Vagina (tissue), 2 donors: ENCODE measurements around the gene PSD2. TPM values are rescaled to one million over a fixed set of nuclear protein-coding genes. Genes with fewer than 3 reads are reported as not detected.

ENCODE experiments used
- DNase-seq, 2 donors: peaks; one replicate each; pipeline ENCODE4 v3.0.0-alpha.2; 2017; ENCODE audit errors: extremely low spot score in 2 of 2
- H3K27ac ChIP-seq: fragments of 200-600 bp; sonication (generic); one replicate; pipeline ENCODE4 v1.5.1; 2019
- H3K27me3 ChIP-seq: fragments of 200-600 bp; sonication (generic); one replicate; pipeline ENCODE4 v1.5.1; 2019
- H3K36me3 ChIP-seq, 2 donors: fragments of 200-600 bp; sonication (generic); one replicate each; pipeline ENCODE4 v1.5.1; 2017 to 2019
- H3K4me1 ChIP-seq: fragments of 200-600 bp; sonication (generic); one replicate; pipeline ENCODE4 v1.5.1; 2019
- H3K4me3 ChIP-seq, 2 donors: fragments of 200-600 bp; sonication (generic); 1 replicate in 1 of 2; 2 replicates in 1 of 2; pipeline ENCODE4 v1.5.1; 2016 to 2019
- H3K9me3 ChIP-seq: fragments of 200-600 bp; sonication (generic); one replicate; pipeline ENCODE4 v1.5.1; 2019
- POLR2A ChIP-seq, 2 donors: fragments of 450-650 bp; IDR thresholded peaks; one replicate each; pipeline ENCODE4 v1.6.1; 2017; ENCODE audit warnings: antibody characterized with exemption in 2 of 2, mild to moderate bottlenecking in 2 of 2, moderate library complexity in 2 of 2
- POLR2AphosphoS5 ChIP-seq, 2 donors: sonication (generic); formaldehyde crosslinking; IDR thresholded peaks; one replicate each; pipeline ENCODE4 v1.9.0; 2017; ENCODE audit warnings: antibody characterized with exemption in 2 of 2, mild to moderate bottlenecking in 2 of 2, low read depth in 1 of 2; ENCODE audit not compliant: insufficient read depth in 1 of 2
- intact Hi-C: fragments of 100-400 bp; cut with DNase I; formaldehyde crosslinking; loops from one replicate; pipeline ENCODE4 v1.15.1; 2023
- total RNA-seq: library from RNA; depleted of rRNA; stranded (reverse); fragments of >200 nt; gene quantifications from one replicate; pipeline ENCODE4 v1.2.3, GENCODE V29; 2016
- TF ChIP-seq, protein P1 (sequence below), 3 experiments: fragments of 450-650 bp in 2 of 3; fragments of 200-600 bp in 1 of 3; sonication (generic) in 1 of 3; IDR thresholded peaks; one replicate each; pipeline ENCODE4 v1.5.1; 2017 to 2019; ENCODE audit warnings: antibody characterized with exemption in 3 of 3, mild to moderate bottlenecking in 2 of 3, moderate library complexity in 2 of 3

PSD2 gene
- total RNA-seq, 1 donor from 2014 or later, result 0.25 TPM

DNA sequence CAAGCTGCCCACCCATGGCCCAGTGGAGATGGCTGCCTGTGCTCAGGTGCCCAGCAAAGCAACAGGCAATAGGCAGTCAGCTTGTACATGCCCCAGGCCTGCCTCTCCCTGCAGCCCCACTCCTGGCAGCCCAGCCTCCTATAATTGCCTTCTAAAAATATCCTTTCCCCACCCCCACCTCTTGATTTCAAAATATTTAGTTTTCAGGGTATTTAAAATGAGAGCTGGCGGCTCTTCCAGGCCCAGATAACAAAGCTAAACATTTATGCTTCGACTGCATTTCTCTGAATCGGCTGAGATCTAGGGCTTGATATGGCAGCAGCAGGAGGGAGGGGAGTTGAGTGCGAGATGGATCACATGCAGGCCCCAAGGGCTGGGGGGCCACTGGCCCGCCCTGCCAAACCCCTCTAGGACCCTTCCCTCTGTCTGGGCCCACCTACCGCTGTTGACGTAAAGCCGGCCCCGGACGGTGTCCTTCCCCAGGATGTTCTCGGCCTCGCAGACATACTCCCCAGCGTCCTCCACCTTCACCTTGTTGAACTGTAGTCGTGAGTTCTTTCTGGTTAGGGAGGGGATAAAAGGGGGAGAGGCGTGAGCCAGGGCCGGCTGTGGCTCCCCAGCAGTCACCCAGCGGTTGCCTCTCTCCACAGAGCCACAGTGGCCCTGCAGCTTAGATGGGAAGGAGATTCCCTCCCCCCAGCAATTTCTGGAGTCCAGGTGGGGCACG is 85.0 kb downstream of the PSD2 start:
- H3K27me3 ChIP-seq, result no peaks in the 10 kb centered on the region
- TF ChIP-seq POLR2A (IDR thresholded peaks at IDR 0.05) (no peak), POLR2AphosphoS5 (IDR thresholded peaks at IDR 0.05; ENCODE audit: insufficient read depth in 1 of 2, low read depth in 1 of 2) (no peak)
- TF ChIP-seq, protein P1, sequence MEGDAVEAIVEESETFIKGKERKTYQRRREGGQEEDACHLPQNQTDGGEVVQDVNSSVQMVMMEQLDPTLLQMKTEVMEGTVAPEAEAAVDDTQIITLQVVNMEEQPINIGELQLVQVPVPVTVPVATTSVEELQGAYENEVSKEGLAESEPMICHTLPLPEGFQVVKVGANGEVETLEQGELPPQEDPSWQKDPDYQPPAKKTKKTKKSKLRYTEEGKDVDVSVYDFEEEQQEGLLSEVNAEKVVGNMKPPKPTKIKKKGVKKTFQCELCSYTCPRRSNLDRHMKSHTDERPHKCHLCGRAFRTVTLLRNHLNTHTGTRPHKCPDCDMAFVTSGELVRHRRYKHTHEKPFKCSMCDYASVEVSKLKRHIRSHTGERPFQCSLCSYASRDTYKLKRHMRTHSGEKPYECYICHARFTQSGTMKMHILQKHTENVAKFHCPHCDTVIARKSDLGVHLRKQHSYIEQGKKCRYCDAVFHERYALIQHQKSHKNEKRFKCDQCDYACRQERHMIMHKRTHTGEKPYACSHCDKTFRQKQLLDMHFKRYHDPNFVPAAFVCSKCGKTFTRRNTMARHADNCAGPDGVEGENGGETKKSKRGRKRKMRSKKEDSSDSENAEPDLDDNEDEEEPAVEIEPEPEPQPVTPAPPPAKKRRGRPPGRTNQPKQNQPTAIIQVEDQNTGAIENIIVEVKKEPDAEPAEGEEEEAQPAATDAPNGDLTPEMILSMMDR (IDR thresholded peaks at IDR 0.05), result no peak
- no peaks in the 10 kb centered on the region for H3K36me3 ChIP-seq
- H3K4me3 ChIP-seq, result no peak overlapping the region
- no peak for DNase-seq
- no peaks in the 10 kb centered on the region for H3K9me3 ChIP-seq
- intact Hi-C loops, result no loop called here
- peaks cover 47% of the 10 kb centered on the region for H3K4me1 ChIP-seq
- no peak overlapping the region for H3K27ac ChIP-seq

DNA sequence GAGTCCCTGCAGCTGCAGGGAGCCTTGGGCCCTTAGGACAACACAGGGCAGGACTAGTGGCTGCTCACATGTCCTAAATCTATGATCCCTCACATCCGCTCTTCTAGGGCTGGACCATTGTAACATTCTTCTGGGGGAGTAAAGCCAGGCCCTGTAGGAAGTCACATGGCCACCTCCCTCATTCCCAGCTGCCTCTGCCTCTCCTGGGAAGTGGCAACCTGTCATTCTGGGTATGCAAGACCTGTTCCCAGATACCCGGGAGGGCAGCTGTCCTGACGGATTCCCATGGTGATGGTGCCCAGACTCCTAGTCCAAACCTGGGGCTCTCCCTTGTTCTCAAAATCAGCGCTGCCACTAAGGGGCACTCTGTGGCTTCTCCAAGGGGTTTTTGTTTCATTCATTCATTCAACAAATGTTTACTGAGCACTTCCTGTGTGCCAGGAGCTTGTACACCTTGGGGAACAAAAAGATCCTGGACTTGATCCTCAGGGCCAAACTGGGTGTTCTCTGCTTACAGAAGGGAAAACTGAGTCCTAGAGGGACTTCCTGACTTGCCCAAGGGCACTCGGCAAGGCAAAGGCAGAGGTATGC is 85.6 kb downstream of the PSD2 start:
- DNase-seq, result no peak
- TF ChIP-seq POLR2AphosphoS5 (IDR thresholded peaks at IDR 0.05; ENCODE audit: insufficient read depth in 1 of 2, low read depth in 1 of 2), result no peak
- TF ChIP-seq, protein P1 (IDR thresholded peaks at IDR 0.05), result no peak
- no peak for TF ChIP-seq POLR2A (IDR thresholded peaks at IDR 0.05)
- H3K4me1 ChIP-seq, result peaks cover 47% of the 10 kb centered on the region
- no peaks in the 10 kb centered on the region for H3K9me3 ChIP-seq
- H3K36me3 ChIP-seq, result peaks cover 0 to 4% of the 10 kb centered on the region in 2 donors
- H3K4me3 ChIP-seq, result no peak overlapping the region
- H3K27me3 ChIP-seq, result no peaks in the 10 kb centered on the region
- intact Hi-C loops, result no loop called here
- H3K27ac ChIP-seq, result no peak overlapping the region

DNA sequence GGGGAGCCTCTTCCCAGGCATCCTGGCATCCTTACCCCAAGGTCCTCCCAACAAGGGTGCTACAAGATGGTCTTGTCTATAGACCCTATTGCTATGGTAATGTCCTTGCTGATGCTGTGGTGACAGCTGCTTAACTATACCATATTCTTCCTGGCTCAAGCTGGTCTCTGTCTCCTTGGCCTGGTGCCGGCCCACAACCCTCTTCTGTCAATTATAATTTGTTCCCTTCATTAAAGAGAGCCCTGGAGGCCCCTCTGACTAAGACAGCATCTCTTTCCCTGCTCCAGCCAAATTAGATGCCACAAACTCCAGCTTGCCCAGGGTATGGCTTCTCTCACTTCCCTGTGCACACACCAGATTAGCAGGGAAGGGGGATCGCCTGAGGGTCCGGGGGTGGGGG is 86.7 kb downstream of the PSD2 start:
- TF ChIP-seq, protein P1 (IDR thresholded peaks at IDR 0.05), result no peak
- TF ChIP-seq POLR2AphosphoS5 (IDR thresholded peaks at IDR 0.05; ENCODE audit: insufficient read depth in 1 of 2, low read depth in 1 of 2), result no peak
- TF ChIP-seq POLR2A (IDR thresholded peaks at IDR 0.05), result no peak
- H3K27me3 ChIP-seq, result no peaks in the 10 kb centered on the region
- intact Hi-C loops, result no loop called here
- H3K4me3 ChIP-seq, result no peak overlapping the region
- peaks cover 0 to 13% of the 10 kb centered on the region in 2 donors for H3K36me3 ChIP-seq
- peaks cover 45% of the 10 kb centered on the region for H3K4me1 ChIP-seq
- H3K27ac ChIP-seq, result peak overlapping the region; percentile 60
- no peak for DNase-seq
- no peaks in the 10 kb centered on the region for H3K9me3 ChIP-seq

DNA sequence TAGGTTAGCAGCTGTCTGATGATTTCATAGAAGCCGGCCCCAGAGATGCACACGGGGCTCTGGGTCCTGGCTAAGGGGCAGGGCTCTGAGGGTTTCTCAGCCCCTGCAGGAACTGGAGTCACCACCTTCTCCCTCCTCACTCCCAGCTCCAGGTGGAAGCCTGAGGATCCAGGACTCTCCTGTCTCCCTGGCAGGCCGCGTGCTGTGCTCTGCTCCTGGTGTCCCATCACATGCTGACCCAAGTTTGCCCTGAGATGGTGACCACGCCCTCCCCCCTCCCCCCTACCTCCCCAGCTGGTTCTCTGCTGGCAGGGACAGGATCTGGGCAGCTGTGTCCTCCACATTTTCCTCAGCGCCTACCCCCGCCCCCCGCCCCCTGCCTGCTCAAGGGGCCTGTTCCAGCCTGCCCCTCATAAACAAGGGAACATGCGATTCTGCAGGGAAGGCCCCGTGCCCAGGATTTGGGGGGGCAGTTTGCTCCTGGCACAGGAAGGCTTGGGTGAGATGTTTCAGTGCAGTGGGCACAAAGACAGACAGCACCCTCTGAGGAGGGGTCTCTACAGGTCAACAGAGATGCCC is 87.4 kb downstream of the PSD2 start:
- TF ChIP-seq, protein P1 (IDR thresholded peaks at IDR 0.05), result no peak
- TF ChIP-seq POLR2A (IDR thresholded peaks at IDR 0.05) (no peak), POLR2AphosphoS5 (IDR thresholded peaks at IDR 0.05; ENCODE audit: insufficient read depth in 1 of 2, low read depth in 1 of 2) (no peak)
- Histone ChIP-seq H3K27ac (peak overlapping the region; percentile 60), H3K36me3 (peaks cover 0 to 13% of the 10 kb centered on the region in 2 donors), H3K27me3 (no peaks in the 10 kb centered on the region), H3K4me1 (peaks cover 38% of the 10 kb centered on the region), H3K9me3 (no peaks in the 10 kb centered on the region), H3K4me3 (no peak overlapping the region)
- DNase-seq, result no peak
- intact Hi-C loops, result no loop called here

DNA sequence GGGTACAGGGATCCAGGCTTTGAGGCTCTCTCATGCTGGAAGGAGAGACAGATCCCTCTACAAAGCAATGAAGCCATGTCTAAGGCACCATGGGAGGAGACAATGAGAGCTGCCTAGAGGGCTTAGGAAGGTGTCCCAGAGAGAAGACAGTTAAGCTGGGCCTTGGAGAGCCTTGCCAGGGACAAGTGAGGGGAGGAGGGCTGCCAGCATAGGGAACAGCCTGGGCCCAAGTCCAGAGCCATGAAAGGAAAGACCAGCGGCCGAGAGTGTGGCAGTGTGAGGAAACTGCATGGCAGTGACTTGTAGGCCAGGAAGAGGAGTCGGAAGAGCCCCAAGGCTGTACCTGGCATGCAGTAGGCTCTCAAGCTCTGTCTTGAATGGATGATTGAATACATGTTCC is 88.5 kb downstream of the PSD2 start:
- no peaks in the 10 kb centered on the region for H3K9me3 ChIP-seq
- peaks cover 0 to 13% of the 10 kb centered on the region in 2 donors for H3K36me3 ChIP-seq
- peak overlapping the region; percentile 36 for H3K27ac ChIP-seq
- no peak overlapping the region for H3K4me3 ChIP-seq
- intact Hi-C loops, result no loop called here
- no peak for TF ChIP-seq POLR2A (IDR thresholded peaks at IDR 0.05)
- TF ChIP-seq POLR2AphosphoS5 (IDR thresholded peaks at IDR 0.05; ENCODE audit: insufficient read depth in 1 of 2, low read depth in 1 of 2), result no peak
- TF ChIP-seq, protein P1 (IDR thresholded peaks at IDR 0.05), result no peak
- no peaks in the 10 kb centered on the region for H3K27me3 ChIP-seq
- peaks cover 36% of the 10 kb centered on the region for H3K4me1 ChIP-seq
- no peak for DNase-seq
